ENCODE measurements around the gene TJP2.

Gene TJP2

DNA sequence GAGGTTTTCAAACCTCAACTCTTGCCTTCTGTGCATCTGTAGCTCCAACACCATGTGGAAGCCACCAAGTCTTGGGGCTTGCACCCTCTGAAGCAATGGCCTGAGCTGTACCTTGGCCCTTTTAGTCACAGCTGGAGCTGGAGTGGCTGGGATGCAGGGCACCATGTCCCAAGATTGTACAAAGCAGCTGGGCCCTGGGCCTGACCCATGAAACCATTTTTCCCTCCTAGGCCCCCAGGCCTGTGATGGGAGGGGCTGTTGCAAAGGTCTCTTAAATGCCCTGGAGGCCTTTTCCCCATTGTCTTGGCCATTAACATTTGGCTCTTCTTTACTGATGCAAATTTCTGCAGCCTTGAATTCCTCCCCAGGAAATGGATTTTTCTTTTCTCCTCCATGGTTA is 139.1 kb downstream of the TJP2 start:
- Mint-ChIP-seq H3K9me3 (peaks cover 14% of the 10 kb centered on the region), H3K27me3 (peaks cover 8% of the 10 kb centered on the region), H3K4me1 (no peaks in the 10 kb centered on the region), H3K27ac (no peak overlapping the region), H3K36me3 (no peaks in the 10 kb centered on the region), H3K4me3 (no peak overlapping the region)
- DNase-seq (ENCODE audit: low spot score in 2 of 2) (no peak), ATAC-seq (ENCODE audit: low read depth) (no peak)

GRCh38 chr9:69314547-69314946 is 140.5 kb downstream of the TJP2 start:
- peaks cover 14% of the 10 kb centered on the region for H3K9me3 Mint-ChIP-seq
- DNase-seq (ENCODE audit: low spot score in 2 of 2) (no peak), ATAC-seq (ENCODE audit: low read depth) (no peak)
- H3K4me3 Mint-ChIP-seq, result no peak overlapping the region
- no peak overlapping the region for H3K27ac Mint-ChIP-seq
- H3K4me1 Mint-ChIP-seq, result no peaks in the 10 kb centered on the region
- no peaks in the 10 kb centered on the region for H3K36me3 Mint-ChIP-seq
- peaks cover 2% of the 10 kb centered on the region for H3K27me3 Mint-ChIP-seq

DNA sequence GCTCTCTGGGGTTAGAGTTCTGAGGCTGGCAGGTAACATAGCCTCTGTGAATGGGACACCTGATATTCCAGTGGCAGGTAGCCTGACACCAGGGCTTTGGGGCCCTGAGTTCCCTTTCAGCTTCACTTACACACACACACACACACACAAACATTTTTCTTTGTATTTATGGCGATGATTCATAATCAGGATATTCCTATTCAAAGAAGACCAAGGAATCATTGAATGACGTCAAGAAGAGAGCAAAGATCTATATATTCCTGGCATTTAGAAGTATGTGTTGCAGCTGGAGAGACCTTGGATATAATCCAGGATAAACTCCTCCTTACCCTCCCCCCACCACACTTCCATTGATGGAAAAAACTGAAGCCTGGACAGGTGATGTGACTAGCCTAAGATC is 143.0 kb downstream of the TJP2 start:
- H3K4me3 Mint-ChIP-seq, result no peak overlapping the region
- no peaks in the 10 kb centered on the region for H3K4me1 Mint-ChIP-seq
- peaks cover 11% of the 10 kb centered on the region for H3K9me3 Mint-ChIP-seq
- H3K27ac Mint-ChIP-seq, result no peak overlapping the region
- peaks cover 2% of the 10 kb centered on the region for H3K27me3 Mint-ChIP-seq
- no peak for ATAC-seq (ENCODE audit: low read depth)
- DNase-seq (ENCODE audit: low spot score in 2 of 2), result no peak
- H3K36me3 Mint-ChIP-seq, result no peaks in the 10 kb centered on the region

GRCh38 chr9:69317894-69318293 is 143.8 kb downstream of the TJP2 start:
- ATAC-seq (ENCODE audit: low read depth), result no peak
- Mint-ChIP-seq H3K27ac (no peak overlapping the region), H3K9me3 (peaks cover 10% of the 10 kb centered on the region), H3K27me3 (peaks cover 2% of the 10 kb centered on the region), H3K4me3 (no peak overlapping the region), H3K36me3 (no peaks in the 10 kb centered on the region), H3K4me1 (no peaks in the 10 kb centered on the region)
- DNase-seq (ENCODE audit: low spot score in 2 of 2), result no peak

DNA sequence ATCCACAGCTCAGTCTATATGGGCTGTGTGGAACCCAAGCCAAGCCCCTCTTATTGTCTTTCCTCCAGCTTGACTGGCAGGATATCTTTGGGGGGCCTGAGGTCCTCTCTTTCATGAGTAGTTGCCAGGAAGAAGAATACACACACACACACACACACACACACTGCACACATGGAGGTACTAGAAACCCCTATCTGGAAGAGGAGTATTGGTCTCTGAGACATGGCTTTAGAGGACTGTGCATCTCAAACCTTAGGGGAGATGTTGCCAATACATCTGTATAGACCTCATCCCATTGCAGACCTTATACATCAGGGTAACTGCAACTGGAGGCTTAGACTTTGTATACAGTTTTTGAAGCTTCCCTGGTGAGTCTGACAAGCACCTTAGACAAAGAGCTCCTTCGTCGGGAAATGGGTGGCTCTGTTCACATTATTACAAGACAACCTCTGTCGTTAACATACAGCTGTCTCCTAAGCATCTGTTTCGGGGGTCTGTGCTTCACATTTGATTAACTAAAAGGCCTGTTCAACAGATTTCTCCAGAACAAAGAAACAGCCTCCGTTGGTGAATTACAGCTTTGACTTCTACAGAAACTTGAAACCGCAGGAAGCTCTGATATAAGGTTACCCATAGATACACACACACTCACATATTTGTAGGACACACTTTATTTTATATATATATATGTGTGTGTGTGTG is 145.4 kb downstream of the TJP2 start:
- ATAC-seq (ENCODE audit: low read depth) (no peak), DNase-seq (ENCODE audit: low spot score in 2 of 2) (no peak)
- Mint-ChIP-seq H3K36me3 (no peaks in the 10 kb centered on the region), H3K4me1 (no peaks in the 10 kb centered on the region), H3K27ac (no peak overlapping the region), H3K4me3 (no peak overlapping the region), H3K9me3 (peaks cover 2% of the 10 kb centered on the region), H3K27me3 (peaks cover 2% of the 10 kb centered on the region)

- H3K4me3 Mint-ChIP-seq, result no peak overlapping the region
- peaks cover 5% of the 10 kb centered on the region for H3K4me1 Mint-ChIP-seq
- H3K9me3 Mint-ChIP-seq, result no peaks in the 10 kb centered on the region
- no peak for DNase-seq (ENCODE audit: low spot score in 2 of 2)
- H3K36me3 Mint-ChIP-seq, result no peaks in the 10 kb centered on the region
- ATAC-seq (ENCODE audit: low read depth), result no peak
- peaks cover 7% of the 10 kb centered on the region for H3K27me3 Mint-ChIP-seq
- no peak overlapping the region for H3K27ac Mint-ChIP-seq
These were observed 148.2 kb downstream of the TJP2 start for GRCh38 chr9:69322256-69322655.

DNA sequence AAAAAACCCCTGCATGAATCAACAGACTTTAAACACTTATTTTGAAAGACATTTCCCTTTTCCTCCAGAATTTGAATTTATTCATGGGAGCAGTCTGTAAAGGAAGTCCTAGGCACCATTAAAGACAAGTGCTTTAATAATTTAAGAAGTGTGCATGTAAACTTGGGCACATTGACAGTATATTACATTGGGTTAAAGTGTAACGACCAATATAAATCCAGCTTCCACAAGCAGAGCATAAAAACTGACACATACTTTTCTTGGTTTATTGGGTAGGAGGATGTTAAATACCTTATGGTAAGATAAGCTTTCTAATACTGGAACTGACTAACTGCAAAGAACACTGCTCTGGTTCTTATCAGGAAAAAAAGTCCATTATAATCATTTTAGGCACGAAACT is 149.8 kb downstream of the TJP2 start:
- Mint-ChIP-seq H3K36me3 (no peaks in the 10 kb centered on the region), H3K4me3 (no peak overlapping the region), H3K4me1 (peaks cover 5% of the 10 kb centered on the region), H3K27me3 (peaks cover 6% of the 10 kb centered on the region), H3K27ac (no peak overlapping the region), H3K9me3 (no peaks in the 10 kb centered on the region)
- DNase-seq (ENCODE audit: low spot score in 2 of 2) (no peak), ATAC-seq (ENCODE audit: low read depth) (no peak)

Data from memory B cell (primary cell).